Activated CD4-positive, alpha-beta T cell treated with anti-CD3 and anti-CD28 coated beads, Interleukin-2, amount 50 U/mL, for 48 hours (primary cell): ENCODE results near the gene ACOXL.

Source experiments
- DNase-seq, 2 experiments: peaks; one replicate each; pipeline ENCODE4 v3.0.0-alpha.2; 2020

Gene ACOXL

GRCh38 chr2:110720547-110720946, 11.8 kb upstream of the ACOXL start:
- DNase-seq: no peak

DNA sequence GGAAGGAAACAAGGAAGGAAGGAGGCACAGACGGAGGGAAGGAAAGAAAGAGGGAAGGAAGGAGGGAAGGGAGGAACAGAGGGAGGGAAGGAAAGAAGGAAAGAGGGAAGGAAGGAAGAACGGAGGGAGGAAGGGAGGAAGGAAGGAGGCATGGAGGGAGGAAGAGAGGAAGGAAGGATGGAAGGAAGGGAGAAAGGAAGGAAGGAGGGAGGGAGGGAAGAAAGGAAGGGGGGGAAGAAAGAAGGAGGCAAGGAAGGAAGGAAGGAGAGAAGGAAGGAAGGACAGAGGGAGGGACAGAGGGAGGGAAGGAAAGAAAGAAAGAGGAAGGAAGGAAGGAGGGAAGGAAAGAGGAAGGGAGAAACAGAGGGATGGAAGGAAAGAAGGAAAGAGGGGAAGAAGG, 7.6 kb upstream of the ACOXL start:
- no peak for DNase-seq

- no peak for DNase-seq
Measured at GRCh38 chr2:110725370-110725769, 7.0 kb upstream of the ACOXL start.

DNA sequence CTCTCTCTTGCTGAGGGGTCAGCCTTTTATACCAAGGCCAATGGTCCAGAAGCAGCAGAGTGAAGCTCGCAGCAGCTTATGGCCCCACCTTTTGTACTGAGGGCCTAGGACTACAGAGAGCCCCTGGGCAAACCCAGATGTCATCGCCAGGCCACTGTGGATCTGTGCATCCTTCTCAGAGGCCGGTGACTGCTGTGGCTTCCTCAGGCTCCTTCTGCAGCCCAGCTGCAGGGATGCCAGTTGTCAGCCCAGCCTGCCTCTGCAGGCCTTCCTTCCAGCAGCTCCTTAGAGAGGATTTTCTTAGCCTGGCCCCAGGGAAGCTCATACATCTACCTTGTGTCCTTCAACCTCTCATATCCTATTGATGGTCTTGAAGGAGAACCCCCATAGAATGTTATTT, 6.5 kb upstream of the ACOXL start:
- no peak for DNase-seq

DNA sequence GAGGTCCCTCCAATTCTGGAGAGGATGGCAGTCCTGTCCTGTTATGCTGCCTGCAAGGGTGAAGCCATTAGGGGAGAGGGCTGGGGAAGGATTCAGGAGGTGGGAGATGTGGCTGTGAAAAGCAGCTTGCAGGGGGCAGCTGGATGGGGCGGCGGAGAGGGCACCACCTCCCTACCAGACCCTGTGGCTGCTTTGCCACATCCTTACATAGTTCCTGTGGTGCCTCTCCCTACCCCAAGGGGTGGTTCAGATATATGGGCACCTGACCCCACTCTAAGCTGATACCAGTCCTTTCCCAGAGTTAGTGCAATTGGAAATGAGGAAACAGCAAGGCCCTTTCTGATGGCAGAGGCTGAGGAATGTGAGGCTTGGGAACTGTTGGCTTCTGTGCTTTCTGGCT, 6.1 kb upstream of the ACOXL start:
- no peak for DNase-seq

DNA sequence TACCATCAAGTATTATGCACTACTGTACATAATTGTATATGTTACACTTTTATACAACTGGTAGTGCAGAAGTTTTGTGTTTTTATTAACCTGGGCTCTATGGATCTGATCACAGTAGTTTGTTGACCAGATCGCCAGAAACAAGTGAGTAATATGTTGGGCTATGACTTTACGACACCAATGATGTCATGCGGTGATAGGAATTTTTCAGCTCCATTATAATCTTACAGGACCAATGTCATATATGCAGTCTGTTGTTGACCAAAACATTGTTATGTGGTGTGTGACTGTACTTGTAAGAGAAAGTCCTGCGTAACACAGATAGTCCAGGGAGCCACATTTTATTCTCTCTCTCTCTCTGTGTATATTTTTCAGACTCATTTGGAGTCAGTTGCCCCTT, 4.5 kb upstream of the ACOXL start:
- no peak for DNase-seq

- no peak for DNase-seq
Measured at GRCh38 chr2:110729106-110729505, 3.3 kb upstream of the ACOXL start.

- DNase-seq: no peak
Measured at GRCh38 chr2:110731064-110731463, 1.3 kb upstream of the ACOXL start.

DNA sequence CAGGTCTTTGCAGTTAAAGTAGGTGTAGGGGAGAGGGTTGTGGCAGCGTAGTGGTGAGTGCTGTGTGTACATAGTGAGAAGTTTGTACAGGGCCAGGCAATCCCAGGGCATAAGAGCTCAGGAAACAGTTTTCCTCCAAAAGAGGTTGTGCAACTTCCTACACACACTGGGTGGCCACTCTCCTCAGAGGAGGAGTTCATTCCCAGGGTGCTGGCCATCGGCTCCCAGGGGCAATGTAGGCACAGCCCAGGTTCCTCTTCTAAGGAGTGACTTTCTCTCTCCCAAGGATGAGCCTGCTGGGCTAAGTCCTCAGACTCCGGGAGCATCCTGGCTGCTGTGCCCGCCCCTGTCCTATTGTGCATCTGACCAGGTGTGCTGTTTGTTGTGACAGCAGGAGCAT, 3.0 kb downstream of the ACOXL start:
- no peak for DNase-seq

GRCh38 chr2:110737783-110738182, 5.4 kb downstream of the ACOXL start:
- DNase-seq: no peak

DNA sequence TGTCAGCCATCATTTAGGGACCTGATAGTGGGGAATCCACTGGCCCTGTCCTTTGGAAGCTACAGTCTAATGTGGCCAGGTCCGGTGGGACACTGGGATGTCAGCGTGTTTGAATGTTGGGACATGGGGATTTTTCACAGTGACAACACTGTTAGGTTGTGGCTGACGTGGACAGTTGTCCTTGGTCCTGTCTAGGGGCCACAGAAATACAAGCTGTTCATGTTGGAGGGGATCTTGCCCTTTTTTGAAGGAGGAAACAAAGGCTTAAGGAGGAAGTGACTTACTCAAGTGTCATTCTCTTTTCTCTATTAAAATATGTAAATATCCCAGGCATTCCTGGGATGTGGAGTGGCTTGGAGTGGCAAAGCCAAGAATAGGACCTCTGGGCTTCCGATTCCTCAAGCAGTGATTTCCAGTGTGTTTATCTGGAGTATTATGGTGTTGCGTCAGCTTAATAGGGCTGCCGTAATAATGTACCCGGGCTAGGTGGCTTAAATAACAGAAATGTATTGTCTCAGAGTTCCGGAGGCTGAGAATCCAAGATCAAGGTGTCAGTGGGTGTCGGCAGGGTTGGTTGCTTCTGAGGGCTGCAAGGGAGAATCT, 8.5 kb downstream of the ACOXL start:
- DNase-seq: no peak

GRCh38 chr2:110741491-110741980, 9.2 kb downstream of the ACOXL start:
- no peak for DNase-seq

- no peak for DNase-seq
Measured at GRCh38 chr2:110742412-110742811, 10.0 kb downstream of the ACOXL start.

DNA sequence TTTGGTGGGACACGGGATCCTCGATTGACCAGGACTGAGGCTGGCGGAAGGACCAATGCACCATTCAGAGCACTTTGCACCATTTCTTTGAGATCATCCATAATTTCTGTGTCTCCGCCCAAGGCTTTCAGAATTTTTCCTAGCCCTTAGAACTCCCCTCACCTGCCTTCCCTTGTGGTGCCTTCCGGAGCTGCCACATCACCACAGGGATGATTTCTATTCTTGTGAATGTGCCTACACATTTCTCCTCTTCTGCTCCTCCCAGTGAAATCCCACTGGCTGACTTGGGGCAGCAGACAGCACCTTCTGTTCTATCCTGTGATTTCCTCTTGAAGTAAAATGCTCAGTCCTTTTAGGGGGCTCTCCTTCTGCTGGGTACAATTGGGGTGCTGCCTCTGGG, 11.2 kb downstream of the ACOXL start:
- DNase-seq: no peak

- DNase-seq: no peak
Measured at GRCh38 chr2:110744429-110744828, 12.1 kb downstream of the ACOXL start.

GRCh38 chr2:110745048-110745447, 12.7 kb downstream of the ACOXL start:
- no peak for DNase-seq

- no peak for DNase-seq
Measured at GRCh38 chr2:110746586-110747521, 14.5 kb downstream of the ACOXL start.

GRCh38 chr2:110747522-110748488, 15.4 kb downstream of the ACOXL start:
- DNase-seq: no peak

GRCh38 chr2:110748489-110748867, 16.1 kb downstream of the ACOXL start:
- peak; percentile 66 to 76 for DNase-seq

GRCh38 chr2:110751642-110752041, 19.3 kb downstream of the ACOXL start:
- no peak for DNase-seq

GRCh38 chr2:110752871-110753270, 20.5 kb downstream of the ACOXL start:
- no peak for DNase-seq

GRCh38 chr2:110755491-110756078, 23.2 kb downstream of the ACOXL start:
- DNase-seq: no peak

DNA sequence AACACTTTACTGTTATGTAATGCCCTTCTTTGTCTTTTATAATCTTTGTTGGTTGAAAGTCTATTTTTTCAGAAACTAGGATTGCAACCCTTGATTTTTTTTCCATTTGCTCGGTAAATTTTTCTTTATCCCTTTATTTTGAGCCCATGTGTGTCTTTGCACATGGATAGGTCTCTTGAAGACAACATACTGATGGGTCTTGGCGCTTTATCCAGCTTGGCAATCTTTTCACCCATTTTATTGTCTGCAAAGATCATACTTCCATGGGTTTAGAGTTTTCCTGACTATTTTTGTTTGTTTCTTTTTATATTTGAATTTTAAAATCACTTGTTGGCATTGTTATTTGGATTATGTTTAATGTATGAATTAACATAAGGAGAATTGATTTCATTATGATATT, 27.0 kb downstream of the ACOXL start:
- DNase-seq: no peak
